ENCODE data around the gene NHSL1. TPM values are rescaled to one million over a fixed set of nuclear protein-coding genes. Genes with fewer than 3 reads are reported as not detected.
A peak's percentile ranks its signal among the peaks of the same experiment; 100 is the strongest.

Gene NHSL1
- total and polyA plus RNA-seq, 9 donors, result 0.84 to 7.1 (median 2.6) TPM

GRCh38 chr6:138406443-138406842 lies 92.9 kb downstream of the NHSL1 start:
- no peaks in the 10 kb centered on the region for H3K9me3 ChIP-seq
- H3K27me3 ChIP-seq, result no peaks in the 10 kb centered on the region
- H3K4me1 ChIP-seq (ENCODE audit: insufficient read depth), result peaks cover 3% of the 10 kb centered on the region
- WGBS, 3 donors, result 93 to 97% (median 96%) methylated on average over 2 of the region's 2 CpGs
- DNase-seq, result no peak
- no peak for TF ChIP-seq POLR2A (IDR thresholded peaks at IDR 0.05)
- no peak for TF ChIP-seq EP300 (IDR thresholded peaks at IDR 0.05)
- TF ChIP-seq, protein P1, sequence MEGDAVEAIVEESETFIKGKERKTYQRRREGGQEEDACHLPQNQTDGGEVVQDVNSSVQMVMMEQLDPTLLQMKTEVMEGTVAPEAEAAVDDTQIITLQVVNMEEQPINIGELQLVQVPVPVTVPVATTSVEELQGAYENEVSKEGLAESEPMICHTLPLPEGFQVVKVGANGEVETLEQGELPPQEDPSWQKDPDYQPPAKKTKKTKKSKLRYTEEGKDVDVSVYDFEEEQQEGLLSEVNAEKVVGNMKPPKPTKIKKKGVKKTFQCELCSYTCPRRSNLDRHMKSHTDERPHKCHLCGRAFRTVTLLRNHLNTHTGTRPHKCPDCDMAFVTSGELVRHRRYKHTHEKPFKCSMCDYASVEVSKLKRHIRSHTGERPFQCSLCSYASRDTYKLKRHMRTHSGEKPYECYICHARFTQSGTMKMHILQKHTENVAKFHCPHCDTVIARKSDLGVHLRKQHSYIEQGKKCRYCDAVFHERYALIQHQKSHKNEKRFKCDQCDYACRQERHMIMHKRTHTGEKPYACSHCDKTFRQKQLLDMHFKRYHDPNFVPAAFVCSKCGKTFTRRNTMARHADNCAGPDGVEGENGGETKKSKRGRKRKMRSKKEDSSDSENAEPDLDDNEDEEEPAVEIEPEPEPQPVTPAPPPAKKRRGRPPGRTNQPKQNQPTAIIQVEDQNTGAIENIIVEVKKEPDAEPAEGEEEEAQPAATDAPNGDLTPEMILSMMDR (IDR thresholded peaks at IDR 0.05), result no peak
- H3K4me3 ChIP-seq, result no peak overlapping the region
- intact Hi-C loops (cut with DNase I), result loop anchor here in 1 of 4 donors (10.0 kb wide), 1 partner anchor 292 kb away; no protein-coding TSS in a partner anchor
- H3K27ac ChIP-seq, result no peak overlapping the region
- no peaks in the 10 kb centered on the region for H3K36me3 ChIP-seq

DNA sequence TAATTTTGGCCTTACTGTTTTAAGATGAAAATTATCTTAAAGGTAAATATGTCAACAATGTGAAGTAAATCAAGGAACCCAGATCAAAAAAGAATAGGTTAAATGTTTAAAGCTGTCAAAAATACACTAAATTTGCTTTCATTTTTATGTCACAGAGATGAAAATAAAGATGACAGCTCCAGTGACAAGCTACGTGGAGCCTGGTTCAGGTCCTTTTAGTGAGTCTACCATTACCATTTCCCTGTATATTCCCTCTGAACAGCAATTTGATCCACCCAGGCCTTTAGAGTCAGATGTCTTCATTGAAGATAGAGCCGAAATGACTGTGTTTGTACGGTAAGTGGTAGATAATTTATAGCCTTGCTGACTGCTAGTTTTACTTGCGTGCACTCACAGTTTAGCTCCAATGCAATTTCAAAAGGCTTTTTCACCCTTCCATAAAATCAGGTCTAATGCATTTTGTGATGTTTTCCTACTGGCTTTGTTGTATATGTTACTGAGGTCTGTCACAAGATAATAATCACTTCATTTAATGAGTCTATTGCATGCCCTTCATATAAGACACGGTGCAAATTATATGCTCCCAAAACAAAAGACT lies 93.4 kb downstream of the NHSL1 start:
- TF ChIP-seq POLR2A (IDR thresholded peaks at IDR 0.05) (no peak), EP300 (IDR thresholded peaks at IDR 0.05) (no peak)
- TF ChIP-seq, protein P1 (IDR thresholded peaks at IDR 0.05), result no peak
- Histone ChIP-seq H3K4me1 (ENCODE audit: insufficient read depth) (peaks cover 3% of the 10 kb centered on the region), H3K4me3 (no peak overlapping the region), H3K27ac (no peak overlapping the region), H3K36me3 (no peaks in the 10 kb centered on the region), H3K27me3 (no peaks in the 10 kb centered on the region), H3K9me3 (no peaks in the 10 kb centered on the region)
- 85 to 94% (median 86%) methylated on average over 5 of the region's 5 CpGs for WGBS, 3 donors
- intact Hi-C loops (cut with DNase I), result loop anchor here in 1 of 4 donors (10.0 kb wide), 1 partner anchor 291 kb away; no protein-coding TSS in a partner anchor
- no peak for DNase-seq

DNA sequence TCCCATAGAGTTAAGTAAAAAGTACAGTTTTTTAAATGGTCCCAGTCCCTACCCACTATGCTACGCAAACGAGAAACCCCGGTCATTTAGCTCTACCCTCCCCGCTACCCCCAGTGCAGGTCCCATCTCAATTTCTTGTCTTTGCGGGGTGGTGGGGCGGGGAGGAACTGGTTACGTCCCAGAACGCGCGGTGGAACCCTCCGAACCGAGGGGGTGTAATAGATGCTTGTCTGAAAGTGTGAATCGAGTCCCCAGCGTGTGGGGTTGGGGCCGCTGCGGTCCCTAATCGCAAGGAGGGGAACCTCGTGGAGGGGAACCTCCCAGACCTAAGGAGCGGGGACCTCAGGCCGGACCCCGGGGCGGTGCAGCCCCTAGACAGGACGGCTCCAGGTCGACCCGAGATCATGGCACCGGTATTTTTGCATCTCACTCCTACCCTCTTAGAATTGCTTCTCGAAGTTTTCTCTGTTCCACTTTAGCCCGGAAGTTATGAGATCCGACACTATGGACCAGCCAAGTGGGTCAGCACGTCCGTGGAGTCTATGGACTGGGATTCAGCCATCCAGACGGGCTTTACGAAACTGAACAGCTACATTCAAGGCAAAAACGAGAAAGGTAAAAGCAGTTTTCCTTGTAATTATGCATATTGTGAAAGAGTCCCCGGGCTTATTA lies 94.5 kb downstream of the NHSL1 start:
- no peaks in the 10 kb centered on the region for H3K27me3 ChIP-seq
- H3K9me3 ChIP-seq, result no peaks in the 10 kb centered on the region
- 2 to 3% (median 3%) methylated on average over 35 of the region's 35 CpGs for WGBS, 3 donors
- peak overlapping the region; percentile 82 to 98 for H3K27ac ChIP-seq
- intact Hi-C loops (cut with DNase I), result loop anchor here in 1 of 4 donors (10.0 kb wide), 1 partner anchor 290 kb away; no protein-coding TSS in a partner anchor
- peak overlapping the region; percentile 95 for H3K4me3 ChIP-seq
- no peak for TF ChIP-seq POLR2A (IDR thresholded peaks at IDR 0.05)
- no peak for TF ChIP-seq EP300 (IDR thresholded peaks at IDR 0.05)
- TF ChIP-seq, protein P1 (IDR thresholded peaks at IDR 0.05), result no peak
- no peaks in the 10 kb centered on the region for H3K36me3 ChIP-seq
- H3K4me1 ChIP-seq (ENCODE audit: insufficient read depth), result peaks cover 3% of the 10 kb centered on the region
- DNase-seq, result peak; percentile 25 to 49 (median 34)

GRCh38 chr6:138403801-138404665 lies 95.3 kb downstream of the NHSL1 start, which contains the start of gene HEBP2:
HEBP2 (plus strand) TSS chr6:138404223; CDS start chr6:138404496, 273 bp downstream.
- TF ChIP-seq EP300 (IDR thresholded peaks at IDR 0.05) (no peak), POLR2A (IDR thresholded peaks at IDR 0.05) (peak; percentile 52)
- TF ChIP-seq, protein P1 (IDR thresholded peaks at IDR 0.05), result peak; percentile 29 to 86 (median 78)
- WGBS, 3 donors, result 0 to 1% (median 1%) methylated on average over 21 to 92 of the region's 92 CpGs
- DNase-seq, result peak; percentile 91 to 93 (median 92)
- H3K36me3 ChIP-seq, result no peaks in the 10 kb centered on the region
- intact Hi-C loops (cut with DNase I), result loop anchor here in 1 of 4 donors (10.0 kb wide), 1 partner anchor 289 kb away; no protein-coding TSS in a partner anchor
- H3K9me3 ChIP-seq, result no peaks in the 10 kb centered on the region
- H3K4me1 ChIP-seq (ENCODE audit: insufficient read depth), result peaks cover 3% of the 10 kb centered on the region
- H3K27me3 ChIP-seq, result no peaks in the 10 kb centered on the region
- peak within 1 kb of the TSS; percentile 95 for H3K4me3 ChIP-seq
- peak within 1 kb of the TSS; percentile 82 to 98 for H3K27ac ChIP-seq

Data from ovary (tissue), 9 donors.